SK-N-SH treated with all-trans-retinoic acid at 6 μM for 48 hours (cell line): ENCODE data around the gene CRCP.
"Not testable (repeated sequence)": the region's sequence is repeated elsewhere in the genome, so short reads cannot be mapped to it uniquely, and the experiment has no call there.

Experiments
- ARNTL ChIP-seq: fragments of 450-650 bp; formaldehyde crosslinking; IDR thresholded peaks from 2 replicates; pipeline ENCODE4 v1.5.0; 2020; ENCODE audit warnings: low read depth, mild to moderate bottlenecking, moderate library complexity, borderline replicate concordance
- ISL1 ChIP-seq: fragments of 250-450 bp; sonication (Bioruptor Pico); IDR thresholded peaks from 2 replicates; pipeline ENCODE4 v2.1.2; 2022; ENCODE audit warnings: mild to moderate bottlenecking, moderate library complexity
- PATZ1 ChIP-seq: fragments of 250-450 bp; sonication (Bioruptor Pico); IDR thresholded peaks from 2 replicates; pipeline ENCODE4 v1.8.0; 2020; ENCODE audit warnings: mild to moderate bottlenecking, moderate library complexity, borderline replicate concordance
- RARB ChIP-seq: fragments of 250-450 bp; sonication (Bioruptor Pico); IDR thresholded peaks from 2 replicates; pipeline ENCODE4 v1.8.0; 2021; ENCODE audit warnings: mild to moderate bottlenecking, moderate library complexity
- ZFP30 ChIP-seq: fragments of 450-650 bp; formaldehyde crosslinking; IDR thresholded peaks from 2 replicates; pipeline ENCODE4 v1.5.0; 2022; ENCODE audit warnings: mild to moderate bottlenecking, moderate library complexity
- ZNF70 ChIP-seq: fragments of 450-650 bp; formaldehyde crosslinking; IDR thresholded peaks from 2 replicates; pipeline ENCODE4 v1.5.0; 2020; ENCODE audit warnings: mild to moderate bottlenecking, moderate library complexity

- not testable (repeated sequence) for TF ChIP-seq RARB (CRISPR knock-in tag); PATZ1 (CRISPR knock-in tag); ZNF70 (CRISPR knock-in tag); ZFP30 (CRISPR knock-in tag); ISL1; ARNTL (CRISPR knock-in tag)
These were observed 9.9 kb downstream of the CRCP start for GRCh38 chr7:66124569-66124861.
